Measurements from ENCODE around the gene NR6A1.

DNA sequence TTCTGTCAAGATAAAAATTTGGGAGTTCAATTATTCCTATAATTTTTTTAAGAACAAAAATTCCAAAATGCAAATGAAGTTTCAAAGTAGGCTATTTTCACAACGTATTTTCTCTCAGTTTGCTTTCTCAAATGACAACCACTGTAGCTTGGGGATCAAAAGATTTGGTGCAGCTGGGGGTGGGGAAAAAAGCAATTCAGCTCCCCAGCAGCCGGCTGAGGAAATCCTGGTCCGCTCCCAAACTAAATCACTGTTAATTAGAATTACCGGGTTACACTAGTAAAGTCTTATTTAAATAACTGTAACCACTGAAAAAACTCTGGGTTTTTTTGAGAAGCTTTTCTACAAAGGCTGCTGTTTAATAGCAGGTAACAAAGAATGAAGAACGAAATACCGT lies 5.7 kb downstream of the NR6A1 start:
- TF ChIP-seq, protein P1, sequence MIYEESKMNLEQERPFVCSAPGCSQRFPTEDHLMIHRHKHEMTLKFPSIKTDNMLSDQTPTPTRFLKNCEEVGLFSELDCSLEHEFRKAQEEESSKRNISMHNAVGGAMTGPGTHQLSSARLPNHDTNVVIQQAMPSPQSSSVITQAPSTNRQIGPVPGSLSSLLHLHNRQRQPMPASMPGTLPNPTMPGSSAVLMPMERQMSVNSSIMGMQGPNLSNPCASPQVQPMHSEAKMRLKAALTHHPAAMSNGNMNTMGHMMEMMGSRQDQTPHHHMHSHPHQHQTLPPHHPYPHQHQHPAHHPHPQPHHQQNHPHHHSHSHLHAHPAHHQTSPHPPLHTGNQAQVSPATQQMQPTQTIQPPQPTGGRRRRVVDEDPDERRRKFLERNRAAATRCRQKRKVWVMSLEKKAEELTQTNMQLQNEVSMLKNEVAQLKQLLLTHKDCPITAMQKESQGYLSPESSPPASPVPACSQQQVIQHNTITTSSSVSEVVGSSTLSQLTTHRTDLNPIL (CRISPR knock-in tag; IDR thresholded peaks at IDR 0.05; ENCODE audit: low read depth): no peak
- no peak for TF ChIP-seq ZFP30 (CRISPR knock-in tag; IDR thresholded peaks at IDR 0.05)
- no peak for TF ChIP-seq GLIS3 (CRISPR knock-in tag; IDR thresholded peaks at IDR 0.05)
- TF ChIP-seq, protein P2, sequence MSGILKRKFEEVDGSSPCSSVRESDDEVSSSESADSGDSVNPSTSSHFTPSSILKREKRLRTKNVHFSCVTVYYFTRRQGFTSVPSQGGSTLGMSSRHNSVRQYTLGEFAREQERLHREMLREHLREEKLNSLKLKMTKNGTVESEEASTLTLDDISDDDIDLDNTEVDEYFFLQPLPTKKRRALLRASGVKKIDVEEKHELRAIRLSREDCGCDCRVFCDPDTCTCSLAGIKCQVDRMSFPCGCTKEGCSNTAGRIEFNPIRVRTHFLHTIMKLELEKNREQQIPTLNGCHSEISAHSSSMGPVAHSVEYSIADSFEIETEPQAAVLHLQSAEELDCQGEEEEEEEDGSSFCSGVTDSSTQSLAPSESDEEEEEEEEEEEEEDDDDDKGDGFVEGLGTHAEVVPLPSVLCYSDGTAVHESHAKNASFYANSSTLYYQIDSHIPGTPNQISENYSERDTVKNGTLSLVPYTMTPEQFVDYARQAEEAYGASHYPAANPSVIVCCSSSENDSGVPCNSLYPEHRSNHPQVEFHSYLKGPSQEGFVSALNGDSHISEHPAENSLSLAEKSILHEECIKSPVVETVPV (CRISPR knock-in tag; IDR thresholded peaks at IDR 0.05): no peak
- TF ChIP-seq, protein P3, sequence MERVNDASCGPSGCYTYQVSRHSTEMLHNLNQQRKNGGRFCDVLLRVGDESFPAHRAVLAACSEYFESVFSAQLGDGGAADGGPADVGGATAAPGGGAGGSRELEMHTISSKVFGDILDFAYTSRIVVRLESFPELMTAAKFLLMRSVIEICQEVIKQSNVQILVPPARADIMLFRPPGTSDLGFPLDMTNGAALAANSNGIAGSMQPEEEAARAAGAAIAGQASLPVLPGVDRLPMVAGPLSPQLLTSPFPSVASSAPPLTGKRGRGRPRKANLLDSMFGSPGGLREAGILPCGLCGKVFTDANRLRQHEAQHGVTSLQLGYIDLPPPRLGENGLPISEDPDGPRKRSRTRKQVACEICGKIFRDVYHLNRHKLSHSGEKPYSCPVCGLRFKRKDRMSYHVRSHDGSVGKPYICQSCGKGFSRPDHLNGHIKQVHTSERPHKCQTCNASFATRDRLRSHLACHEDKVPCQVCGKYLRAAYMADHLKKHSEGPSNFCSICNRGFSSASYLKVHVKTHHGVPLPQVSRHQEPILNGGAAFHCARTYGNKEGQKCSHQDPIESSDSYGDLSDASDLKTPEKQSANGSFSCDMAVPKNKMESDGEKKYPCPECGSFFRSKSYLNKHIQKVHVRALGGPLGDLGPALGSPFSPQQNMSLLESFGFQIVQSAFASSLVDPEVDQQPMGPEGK (CRISPR knock-in tag; IDR thresholded peaks at IDR 0.05; ENCODE audit: borderline replicate concordance): no peak
- TF ChIP-seq ARNTL (CRISPR knock-in tag; IDR thresholded peaks at IDR 0.05; ENCODE audit: borderline replicate concordance, low read depth): no peak
- no peak for TF ChIP-seq ZFP3 (CRISPR knock-in tag; IDR thresholded peaks at IDR 0.05)
- no peak for TF ChIP-seq TCF4 (CRISPR knock-in tag; IDR thresholded peaks at IDR 0.05; ENCODE audit: borderline replicate concordance)
- no peak for TF ChIP-seq RARB (CRISPR knock-in tag; IDR thresholded peaks at IDR 0.05)
- no peak for TF ChIP-seq ZNF70 (CRISPR knock-in tag; IDR thresholded peaks at IDR 0.05)
- TF ChIP-seq, protein P4, sequence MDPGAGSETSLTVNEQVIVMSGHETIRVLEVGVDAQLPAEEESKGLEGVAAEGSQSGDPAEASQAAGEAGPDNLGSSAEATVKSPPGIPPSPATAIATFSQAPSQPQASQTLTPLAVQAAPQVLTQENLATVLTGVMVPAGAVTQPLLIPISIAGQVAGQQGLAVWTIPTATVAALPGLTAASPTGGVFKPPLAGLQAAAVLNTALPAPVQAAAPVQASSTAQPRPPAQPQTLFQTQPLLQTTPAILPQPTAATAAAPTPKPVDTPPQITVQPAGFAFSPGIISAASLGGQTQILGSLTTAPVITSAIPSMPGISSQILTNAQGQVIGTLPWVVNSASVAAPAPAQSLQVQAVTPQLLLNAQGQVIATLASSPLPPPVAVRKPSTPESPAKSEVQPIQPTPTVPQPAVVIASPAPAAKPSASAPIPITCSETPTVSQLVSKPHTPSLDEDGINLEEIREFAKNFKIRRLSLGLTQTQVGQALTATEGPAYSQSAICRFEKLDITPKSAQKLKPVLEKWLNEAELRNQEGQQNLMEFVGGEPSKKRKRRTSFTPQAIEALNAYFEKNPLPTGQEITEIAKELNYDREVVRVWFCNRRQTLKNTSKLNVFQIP (CRISPR knock-in tag; IDR thresholded peaks at IDR 0.05; ENCODE audit: borderline replicate concordance, low read depth): no peak
- no peak for TF ChIP-seq ESRRG (CRISPR knock-in tag; IDR thresholded peaks at IDR 0.05)
- TF ChIP-seq TOX (CRISPR knock-in tag; IDR thresholded peaks at IDR 0.05; ENCODE audit: borderline replicate concordance): no peak

Measured in SK-N-SH treated with all-trans-retinoic acid at 6 μM for 48 hours (cell line).